IPS-18a (cell line): ENCODE results near the gene CNN1.

Experiments used
- H3K27ac ChIP-seq: one replicate; pipeline ENCODE4 v1.5.1; 2013; ENCODE audit warnings: low read length
- H3K27me3 ChIP-seq: one replicate; pipeline ENCODE4 v1.6.1; 2013; ENCODE audit warnings: mild to moderate bottlenecking, low read length; ENCODE audit not compliant: control insufficient read depth, insufficient read depth
- H3K36me3 ChIP-seq: one replicate; pipeline ENCODE4 v1.6.1; 2013; ENCODE audit warnings: low read depth, low read length; ENCODE audit not compliant: control insufficient read depth
- H3K4me1 ChIP-seq: one replicate; pipeline ENCODE4 v1.6.1; 2013; ENCODE audit warnings: low read depth, low read length; ENCODE audit not compliant: control insufficient read depth
- H3K4me3 ChIP-seq: one replicate; pipeline ENCODE4 v1.5.1; 2013; ENCODE audit warnings: low read length
- H3K9ac ChIP-seq: one replicate; pipeline ENCODE4 v1.6.1; 2013; ENCODE audit warnings: mild to moderate bottlenecking, low read length, moderate library complexity
- H3K9me3 ChIP-seq: one replicate; pipeline ENCODE4 v1.6.1; 2013; ENCODE audit warnings: low read depth, low read length; ENCODE audit not compliant: control insufficient read depth

Gene CNN1

GRCh38 chr19:11505504-11506100 is 33.0 kb upstream of the CNN1 start, which contains the start of gene ZNF653:
Gene ZNF653, minus strand, starts transcription at chr19:11505839. Its CDS starts 53 bp downstream, at chr19:11505786.
- Histone ChIP-seq H3K9ac (peak within 1 kb of the TSS; percentile 90), H3K9me3 (no peaks in the 10 kb centered on the region), H3K36me3 (no peaks in the 10 kb centered on the region), H3K4me1 (no peaks in the 10 kb centered on the region), H3K4me3 (peak within 1 kb of the TSS; percentile 77), H3K27me3 (no peaks in the 10 kb centered on the region), H3K27ac (peak within 1 kb of the TSS; percentile 56)

- Histone ChIP-seq H3K27me3 (no peaks in the 10 kb centered on the region), H3K9me3 (no peaks in the 10 kb centered on the region), H3K36me3 (no peaks in the 10 kb centered on the region), H3K4me1 (no peaks in the 10 kb centered on the region), H3K9ac (peak overlapping the region; percentile 90), H3K4me3 (peak overlapping the region; percentile 77), H3K27ac (no peak overlapping the region)
These were observed 32.5 kb upstream of the CNN1 start for GRCh38 chr19:11506101-11506555.

- H3K4me1 ChIP-seq, result no peaks in the 10 kb centered on the region
- H3K9me3 ChIP-seq, result no peaks in the 10 kb centered on the region
- no peaks in the 10 kb centered on the region for H3K27me3 ChIP-seq
- H3K9ac ChIP-seq, result no peak overlapping the region
- no peak overlapping the region for H3K4me3 ChIP-seq
- no peaks in the 10 kb centered on the region for H3K36me3 ChIP-seq
- no peak overlapping the region for H3K27ac ChIP-seq
These were observed 31.7 kb upstream of the CNN1 start for GRCh38 chr19:11506967-11507366.

- Histone ChIP-seq H3K9ac (no peak overlapping the region), H3K4me3 (no peak overlapping the region), H3K4me1 (no peaks in the 10 kb centered on the region), H3K27me3 (no peaks in the 10 kb centered on the region), H3K27ac (no peak overlapping the region), H3K36me3 (no peaks in the 10 kb centered on the region), H3K9me3 (no peaks in the 10 kb centered on the region)
These were observed 31.1 kb upstream of the CNN1 start for GRCh38 chr19:11507370-11508078.

- no peaks in the 10 kb centered on the region for H3K9me3 ChIP-seq
- H3K4me1 ChIP-seq, result no peaks in the 10 kb centered on the region
- H3K27me3 ChIP-seq, result no peaks in the 10 kb centered on the region
- H3K4me3 ChIP-seq, result no peak overlapping the region
- H3K9ac ChIP-seq, result no peak overlapping the region
- H3K36me3 ChIP-seq, result no peaks in the 10 kb centered on the region
- H3K27ac ChIP-seq, result no peak overlapping the region
These were observed 28.2 kb upstream of the CNN1 start for GRCh38 chr19:11510444-11510843.

GRCh38 chr19:11513946-11514345 is 24.7 kb upstream of the CNN1 start:
- Histone ChIP-seq H3K27me3 (no peaks in the 10 kb centered on the region), H3K4me3 (no peak overlapping the region), H3K36me3 (peaks cover 4% of the 10 kb centered on the region), H3K4me1 (no peaks in the 10 kb centered on the region), H3K27ac (no peak overlapping the region), H3K9me3 (no peaks in the 10 kb centered on the region), H3K9ac (no peak overlapping the region)

GRCh38 chr19:11519138-11519537 is 19.5 kb upstream of the CNN1 start:
- H3K36me3 ChIP-seq, result peaks cover 4% of the 10 kb centered on the region
- H3K27ac ChIP-seq, result no peak overlapping the region
- no peaks in the 10 kb centered on the region for H3K4me1 ChIP-seq
- H3K4me3 ChIP-seq, result no peak overlapping the region
- H3K9ac ChIP-seq, result no peak overlapping the region
- H3K27me3 ChIP-seq, result no peaks in the 10 kb centered on the region
- H3K9me3 ChIP-seq, result no peaks in the 10 kb centered on the region

GRCh38 chr19:11528551-11529341 is 9.9 kb upstream of the CNN1 start, which contains the start of gene ECSIT:
Gene ECSIT, minus strand, starts transcription at chr19:11529134. Its CDS starts 9,964 bp downstream, at chr19:11519170.
- H3K4me3 ChIP-seq, result peak within 1 kb of the TSS; percentile 86
- H3K4me1 ChIP-seq, result no peaks in the 10 kb centered on the region
- no peaks in the 10 kb centered on the region for H3K9me3 ChIP-seq
- no peaks in the 10 kb centered on the region for H3K36me3 ChIP-seq
- peak within 1 kb of the TSS; percentile 75 for H3K9ac ChIP-seq
- peak within 1 kb of the TSS; percentile 60 for H3K27ac ChIP-seq
- H3K27me3 ChIP-seq, result no peaks in the 10 kb centered on the region

GRCh38 chr19:11530432-11530831 is 8.2 kb upstream of the CNN1 start:
- H3K9ac ChIP-seq, result no peak overlapping the region
- H3K9me3 ChIP-seq, result no peaks in the 10 kb centered on the region
- no peak overlapping the region for H3K27ac ChIP-seq
- no peak overlapping the region for H3K4me3 ChIP-seq
- H3K36me3 ChIP-seq, result no peaks in the 10 kb centered on the region
- H3K27me3 ChIP-seq, result peaks cover 11% of the 10 kb centered on the region
- no peaks in the 10 kb centered on the region for H3K4me1 ChIP-seq

- Histone ChIP-seq H3K4me1 (peaks cover 4% of the 10 kb centered on the region), H3K27me3 (peaks cover 11% of the 10 kb centered on the region), H3K9ac (no peak overlapping the region), H3K4me3 (no peak overlapping the region), H3K9me3 (no peaks in the 10 kb centered on the region), H3K36me3 (no peaks in the 10 kb centered on the region), H3K27ac (no peak overlapping the region)
These were observed 4.1 kb upstream of the CNN1 start for GRCh38 chr19:11534538-11534937.

GRCh38 chr19:11534948-11535347 is 3.7 kb upstream of the CNN1 start:
- no peaks in the 10 kb centered on the region for H3K36me3 ChIP-seq
- H3K4me3 ChIP-seq, result no peak overlapping the region
- H3K4me1 ChIP-seq, result peaks cover 4% of the 10 kb centered on the region
- H3K27me3 ChIP-seq, result peaks cover 11% of the 10 kb centered on the region
- H3K27ac ChIP-seq, result no peak overlapping the region
- no peaks in the 10 kb centered on the region for H3K9me3 ChIP-seq
- no peak overlapping the region for H3K9ac ChIP-seq
